ENCODE results near the gene CEP85L. TPM values are rescaled to one million over a fixed set of nuclear protein-coding genes. Genes with fewer than 3 reads are reported as not detected.

The CEP85L gene
- total RNA-seq, 3 donors from 2014 or later (not counting 1 experiment from before 2014, with no cell fraction given), result 75.0 to 85.2 (median 82.0) TPM

- WGBS (ENCODE audit: insufficient coverage), result 90% methylated on average over 2 of the region's 3 CpGs
- Histone ChIP-seq H3K9me3 (ENCODE audit: control insufficient read depth, insufficient read depth, low read length) (no peaks in the 10 kb centered on the region), H3K36me3 (ENCODE audit: control insufficient read depth, insufficient read depth, low read length) (no peaks in the 10 kb centered on the region), H3K4me1 (ENCODE audit: control insufficient read depth, insufficient read depth, low read length) (no peaks in the 10 kb centered on the region), H3K27ac (ENCODE audit: low read length) (no peak within 1 kb of the TSS), H3K4me3 (ENCODE audit: low read length) (no peak within 1 kb of the TSS), H3K27me3 (ENCODE audit: control insufficient read depth, insufficient read depth, low read length) (no peaks in the 10 kb centered on the region)
- no peak for ATAC-seq
- no peak for TF ChIP-seq CTCF (IDR thresholded peaks at IDR 0.05)
- intact Hi-C loops (cut with micrococcal nuclease), result no loop called here
- DNase-seq, result no peak
- Mint-ChIP-seq H3K9me3 (no peaks in the 10 kb centered on the region), H3K27me3 (ENCODE audit: low read depth in 2 of 2) (no peaks in the 10 kb centered on the region), H3K4me1 (peaks cover 25 to 41% of the 10 kb centered on the region in 2 donors), H3K4me3 (no peak within 1 kb of the TSS), H3K36me3 (no peaks in the 10 kb centered on the region), H3K27ac (peak within 1 kb of the TSS; percentile 22 to 51)
Observed at GRCh38 chr6:118548136-118548535, 103.3 kb downstream of the CEP85L start, which contains the start of gene PLN. Gene PLN, plus strand, starts transcription at chr6:118548296. Its CDS starts 10,626 bp downstream, at chr6:118558922.

- TF ChIP-seq CTCF (IDR thresholded peaks at IDR 0.05), result no peak
- WGBS (ENCODE audit: insufficient coverage), result no CpG with 5 or more reads among the region's 1 CpG
- DNase-seq (no peak), ATAC-seq (no peak)
- H3K4me1 Mint-ChIP-seq, result peaks cover 33 to 45% of the 10 kb centered on the region in 2 donors
- Histone ChIP-seq H3K4me1 (ENCODE audit: control insufficient read depth, insufficient read depth, low read length) (no peaks in the 10 kb centered on the region), H3K9me3 (ENCODE audit: control insufficient read depth, insufficient read depth, low read length) (no peaks in the 10 kb centered on the region), H3K36me3 (ENCODE audit: control insufficient read depth, insufficient read depth, low read length) (no peaks in the 10 kb centered on the region), H3K4me3 (ENCODE audit: low read length) (no peak overlapping the region), H3K27ac (ENCODE audit: low read length) (no peak overlapping the region), H3K27me3 (ENCODE audit: control insufficient read depth, insufficient read depth, low read length) (no peaks in the 10 kb centered on the region)
- H3K9me3 Mint-ChIP-seq, result no peaks in the 10 kb centered on the region
- no peaks in the 10 kb centered on the region for H3K36me3 Mint-ChIP-seq
- H3K4me3 Mint-ChIP-seq, result no peak overlapping the region
- intact Hi-C loops (cut with micrococcal nuclease), result no loop called here
- no peak overlapping the region for H3K27ac Mint-ChIP-seq
- H3K27me3 Mint-ChIP-seq (ENCODE audit: low read depth in 2 of 2), result no peaks in the 10 kb centered on the region
Observed at GRCh38 chr6:118546880-118547218, 104.5 kb downstream of the CEP85L start.

DNA sequence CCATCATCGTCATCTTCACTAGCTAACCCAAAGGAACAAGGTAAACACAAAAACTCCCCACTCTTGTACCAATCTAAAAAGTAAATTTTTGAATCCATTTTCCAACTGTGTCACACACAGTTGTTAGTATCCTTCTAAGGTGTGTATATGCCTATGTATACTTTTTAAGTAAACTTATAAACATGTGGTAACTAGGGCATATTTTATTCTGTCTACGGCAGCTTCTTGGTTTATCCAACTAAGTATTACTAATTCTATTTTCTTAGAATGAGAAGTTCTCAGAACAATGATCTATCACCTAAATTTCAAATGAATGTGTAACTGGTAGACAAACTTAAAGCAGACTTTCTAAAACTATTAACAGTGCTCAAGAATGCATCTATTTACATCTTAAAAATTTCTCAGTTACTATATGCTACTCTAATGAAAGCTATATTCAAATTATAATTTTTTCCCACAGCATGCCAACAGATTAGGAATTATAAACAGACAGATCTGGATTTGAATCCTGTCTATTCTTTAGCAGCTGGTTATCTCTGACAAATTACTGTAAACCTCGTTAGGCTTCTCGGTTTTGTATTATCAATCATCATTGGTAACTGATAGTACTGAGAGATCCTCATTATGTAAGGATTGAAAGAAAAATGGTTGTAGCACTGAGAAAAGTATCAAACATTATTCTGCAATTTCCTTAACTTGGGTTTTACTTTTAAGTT is 105.1 kb downstream of the CEP85L start:
- H3K27me3 Mint-ChIP-seq (ENCODE audit: low read depth in 2 of 2), result no peaks in the 10 kb centered on the region
- ATAC-seq, result no peak
- intact Hi-C loops (cut with micrococcal nuclease), result no loop called here
- no peaks in the 10 kb centered on the region for H3K9me3 Mint-ChIP-seq
- no peaks in the 10 kb centered on the region for H3K4me1 ChIP-seq (ENCODE audit: control insufficient read depth, insufficient read depth, low read length)
- WGBS (ENCODE audit: insufficient coverage), result 96% methylated on average over 3 of the region's 4 CpGs
- no peak for TF ChIP-seq CTCF (IDR thresholded peaks at IDR 0.05)
- H3K27me3 ChIP-seq (ENCODE audit: control insufficient read depth, insufficient read depth, low read length), result no peaks in the 10 kb centered on the region
- no peaks in the 10 kb centered on the region for H3K36me3 ChIP-seq (ENCODE audit: control insufficient read depth, insufficient read depth, low read length)
- H3K27ac ChIP-seq (ENCODE audit: low read length), result no peak overlapping the region
- no peaks in the 10 kb centered on the region for H3K36me3 Mint-ChIP-seq
- no peak overlapping the region for H3K27ac Mint-ChIP-seq
- H3K4me3 Mint-ChIP-seq, result no peak overlapping the region
- H3K9me3 ChIP-seq (ENCODE audit: control insufficient read depth, insufficient read depth, low read length), result no peaks in the 10 kb centered on the region
- H3K4me3 ChIP-seq (ENCODE audit: low read length), result no peak overlapping the region
- peaks cover 31 to 44% of the 10 kb centered on the region in 2 donors for H3K4me1 Mint-ChIP-seq
- no peak for DNase-seq

GRCh38 chr6:118544105-118544504 is 107.3 kb downstream of the CEP85L start:
- Histone ChIP-seq H3K9me3 (ENCODE audit: control insufficient read depth, insufficient read depth, low read length) (no peaks in the 10 kb centered on the region), H3K27me3 (ENCODE audit: control insufficient read depth, insufficient read depth, low read length) (no peaks in the 10 kb centered on the region), H3K4me1 (ENCODE audit: control insufficient read depth, insufficient read depth, low read length) (no peaks in the 10 kb centered on the region), H3K27ac (ENCODE audit: low read length) (no peak overlapping the region), H3K36me3 (ENCODE audit: control insufficient read depth, insufficient read depth, low read length) (no peaks in the 10 kb centered on the region), H3K4me3 (ENCODE audit: low read length) (no peak overlapping the region)
- ATAC-seq, result no peak
- H3K4me3 Mint-ChIP-seq, result no peak overlapping the region
- no peaks in the 10 kb centered on the region for H3K27me3 Mint-ChIP-seq (ENCODE audit: low read depth in 2 of 2)
- peaks cover 21 to 34% of the 10 kb centered on the region in 2 donors for H3K4me1 Mint-ChIP-seq
- WGBS (ENCODE audit: insufficient coverage), result 80% methylated on average over 1 of the region's 3 CpGs
- peak overlapping the region in 1 of 2 donors; percentile 15 for H3K27ac Mint-ChIP-seq
- intact Hi-C loops (cut with micrococcal nuclease), result no loop called here
- DNase-seq, result no peak
- no peak for TF ChIP-seq CTCF (IDR thresholded peaks at IDR 0.05)
- no peaks in the 10 kb centered on the region for H3K36me3 Mint-ChIP-seq
- H3K9me3 Mint-ChIP-seq, result no peaks in the 10 kb centered on the region
